ENCODE measurements around the gene NSRP1. TPM values are rescaled to one million over a fixed set of nuclear protein-coding genes. Genes with fewer than 3 reads are reported as not detected.

The NSRP1 gene
- total and polyA plus RNA-seq, 2 of the 8 experiments (the other 6 are each of a cell fraction or from before 2014, with no cell fraction given) = 6.1 to 22.4 TPM

GRCh38 chr17:30170415-30170987, 53.9 kb downstream of the NSRP1 start:
- no peak overlapping the region for H4K8ac ChIP-seq (ENCODE audit: extremely low read depth, insufficient read depth, low read length)
- H3K79me2 ChIP-seq (ENCODE audit: control insufficient read depth in 1 of 2, insufficient read depth in 2 of 2, low read length in 2 of 2) = peaks cover 0 to 3% of the 10 kb centered on the region in 2 experiments; a peak in 2 of 4 replicates
- H3K18ac ChIP-seq (ENCODE audit: extremely low read depth, low read length) = no peak overlapping the region
- H3K4me3 ChIP-seq (ENCODE audit: extremely low read depth in 1 of 4, insufficient read depth in 2 of 4, low read depth in 3 of 4, low read length in 4 of 4) = no peak overlapping the region
- H3K23me2 ChIP-seq (ENCODE audit: low read depth, low read length) = no peaks in the 10 kb centered on the region
- no peak overlapping the region for H4K91ac ChIP-seq (replicated peaks; ENCODE audit: insufficient read length, low read length)
- no peak overlapping the region for H3K4ac ChIP-seq (replicated peaks; ENCODE audit: insufficient read length, low read depth, low read length)
- no peak overlapping the region for H2BK15ac ChIP-seq (ENCODE audit: low read length)
- no peak overlapping the region for H3K4me2 ChIP-seq (ENCODE audit: insufficient read depth in 1 of 2, low read depth in 2 of 2, low read length in 2 of 2)
- no peaks in the 10 kb centered on the region for H3K4me1 ChIP-seq (replicated peaks in 1 of 4; ENCODE audit: control insufficient read depth in 3 of 4, insufficient read depth in 4 of 4, low read length in 3 of 4)
- H4K20me1 ChIP-seq (replicated peaks in 1 of 2; ENCODE audit: control insufficient read depth in 1 of 2, insufficient read depth in 2 of 2, low read length in 2 of 2) = peaks cover 0 to 2% of the 10 kb centered on the region in 2 experiments
- TF ChIP-seq CEBPB (IDR thresholded peaks at IDR 0.05; ENCODE audit: low read depth, low read length) (no peak), SP1 (IDR thresholded peaks at IDR 0.05; ENCODE audit: low read depth, low read length) (no peak), BACH1 (IDR thresholded peaks at IDR 0.05; ENCODE audit: low read length) (no peak), TCF12 (IDR thresholded peaks at IDR 0.05; ENCODE audit: low read depth, low read length) (no peak), CREB1 (IDR thresholded peaks at IDR 0.05) (no peak), SP4 (IDR thresholded peaks at IDR 0.05; ENCODE audit: low read length) (no peak), SRF (IDR thresholded peaks at IDR 0.05; ENCODE audit: low read depth, low read length) (no peak), CTBP2 (IDR thresholded peaks at IDR 0.05; ENCODE audit: borderline replicate concordance, insufficient read depth, insufficient read length, low read length) (no peak)
- H2BK20ac ChIP-seq (ENCODE audit: low read length) = no peak overlapping the region
- no peak overlapping the region for H2AK5ac ChIP-seq (ENCODE audit: low read depth, low read length)
- no peak overlapping the region for H4K5ac ChIP-seq (ENCODE audit: insufficient read length, low read depth, low read length)
- H3K9ac ChIP-seq (replicated peaks in 1 of 4; ENCODE audit: extremely low read depth in 1 of 4, low read depth in 3 of 4, low read length in 3 of 4) = no peak overlapping the region
- H2AFZ ChIP-seq (ENCODE audit: low read length) = no peak overlapping the region
- H3K36me3 ChIP-seq (ENCODE audit: control insufficient read depth in 2 of 4, insufficient read depth in 4 of 4, low read length in 3 of 4) = peaks cover 0 to 18% (median 1%) of the 10 kb centered on the region in 4 experiments; a peak in 3 of 8 replicates
- no peak overlapping the region for H2BK120ac ChIP-seq (replicated peaks; ENCODE audit: low read depth, low read length)
- H3K14ac ChIP-seq (ENCODE audit: insufficient read length) = no peak overlapping the region
- no peaks in the 10 kb centered on the region for H3K79me1 ChIP-seq (ENCODE audit: low read depth, low read length)
- FAIRE-seq (no peak), DNase-seq (ENCODE audit: low read depth in 1 of 2, low spot score in 2 of 2) (no peak)
- no peaks in the 10 kb centered on the region for H3K27me3 ChIP-seq (replicated peaks in 1 of 4; ENCODE audit: control insufficient read depth in 3 of 4, extremely low read depth in 1 of 4, insufficient read depth in 3 of 4, low read length in 3 of 4)
- no peaks in the 10 kb centered on the region for H3K9me3 ChIP-seq (ENCODE audit: insufficient read depth in 2 of 2, low read depth in 1 of 2, low read length in 1 of 2)
- H3K27ac ChIP-seq (ENCODE audit: low read depth, low read length) = no peak overlapping the region
- CTCF ChIA-PET (ENCODE audit: partially characterized antibody) = interaction anchor here (1.2 to 1.8 kb wide), 2 partner anchors 32 to 46 kb away, joined by 6 read pairs; no protein-coding TSS in a partner anchor
- no peak overlapping the region for H3K56ac ChIP-seq (replicated peaks; ENCODE audit: insufficient read length, low read depth, low read length)
- POLR2A ChIA-PET (ENCODE audit: partially characterized antibody) = no interaction called here
- no peak overlapping the region for H2BK5ac ChIP-seq (ENCODE audit: low read depth, low read length)
- no peak overlapping the region for H3K23ac ChIP-seq (ENCODE audit: insufficient read length)
- H2BK12ac ChIP-seq (ENCODE audit: low read depth, low read length) = no peak overlapping the region
